A549 (cell line): ENCODE results near the gene CMPK1. TPM values are rescaled to one million over a fixed set of nuclear protein-coding genes. Genes with fewer than 3 reads are reported as not detected.

Experiments
- ATAC-seq, 2 experiments: fragments of 200-7000 bp in 1 of 2; fragments of >200 bp in 1 of 2; cut with Nextera tagmentation in 1 of 2; cut with Tn5 transposase in 1 of 2; 3 replicates each; pipeline versions ENCODE4 v1.8.0 to v1.9.1; 2018 to 2020; ENCODE audit warnings: mild to moderate bottlenecking in 1 of 2, moderate library complexity in 1 of 2
- CTCF ChIA-PET: fragments of 300-600 bp; sonication (Branson Sonifier 250); formaldehyde crosslinking; extraction: SDS; loops from one replicate; lab custom pipeline; 2021; ENCODE audit warnings: antibody characterized with exemption, inconsistent platforms; lab: Yijun Ruan, JAX
- POLR2A ChIA-PET: fragments of 350-600 bp; formaldehyde crosslinking; extraction: SDS; loops from one replicate; lab custom pipeline; 2021; ENCODE audit warnings: antibody characterized with exemption, inconsistent platforms; lab: Yijun Ruan, JAX
- DNase-seq, 2 experiments: peaks; one replicate each; pipeline versions ENCODE4 v3.0.0 to v3.0.0-alpha.2; 2011 to 2016; ENCODE audit warnings: low read depth in 1 of 2, low spot score in 1 of 2
- FAIRE-seq: peaks from 2 replicates; lab custom pipeline; 2011; peaks lifted over from hg19 to GRCh38; lab: Jason Lieb, UNC
- H3K27ac ChIP-seq, 2 experiments: fragments of >200 bp; sonication (Bioruptor Twin); formaldehyde crosslinking; 3 replicates each; pipeline ENCODE4 v1.5.1; 2016 to 2017
- H3K4me1 ChIP-seq: fragments of >200 bp; sonication (Bioruptor Twin); formaldehyde crosslinking; 3 replicates; pipeline ENCODE4 v1.6.1; 2016
- H3K4me2 ChIP-seq: fragments of >200 bp; sonication (Bioruptor Twin); formaldehyde crosslinking; 3 replicates; pipeline ENCODE4 v1.6.1; 2016
- H3K4me3 ChIP-seq: fragments of >200 bp; sonication (Bioruptor Twin); formaldehyde crosslinking; 3 replicates; pipeline ENCODE4 v1.5.1; 2016
- H3K9me3 ChIP-seq: fragments of >200 bp; sonication (Bioruptor Twin); formaldehyde crosslinking; 3 replicates; pipeline ENCODE4 v1.6.1; 2016
- CBX2 ChIP-seq: fragments of 200-600 bp; sonication (generic); IDR thresholded peaks from 2 replicates; pipeline ENCODE4 v1.6.1; 2016; ENCODE audit warnings: low read depth, mild to moderate bottlenecking, borderline replicate concordance
- CBX8 ChIP-seq: fragments of 200-600 bp; sonication (generic); IDR thresholded peaks from 2 replicates; pipeline ENCODE4 v1.6.1; 2016
- FOSB ChIP-seq: fragments of 250-450 bp; sonication (Bioruptor Pico); IDR thresholded peaks from 2 replicates; pipeline ENCODE4 v1.5.0; 2020; ENCODE audit warnings: mild to moderate bottlenecking, moderate library complexity
- FOSL2 ChIP-seq, 2 experiments: fragments of 450-650 bp in 1 of 2; fragments of >200 bp in 1 of 2; sonication (Bioruptor Twin) in 1 of 2; formaldehyde crosslinking; IDR thresholded peaks; 2 replicates each; pipeline versions ENCODE4 v1.5.0 to v1.6.1; 2016 to 2020; ENCODE audit warnings: mild to moderate bottlenecking in 1 of 2, moderate library complexity in 1 of 2
- GATA3 ChIP-seq: IDR thresholded peaks from 2 replicates; pipeline ENCODE4 v1.6.1; 2012; ENCODE audit warnings: borderline replicate concordance
- HDAC2 ChIP-seq: fragments of 200-600 bp; sonication (generic); IDR thresholded peaks from 2 replicates; pipeline ENCODE4 v1.6.1; 2016
- HEYL ChIP-seq: fragments of 250-450 bp; sonication (Bioruptor Pico); IDR thresholded peaks from 2 replicates; pipeline ENCODE4 v1.8.0; 2021; ENCODE audit warnings: mild to moderate bottlenecking, moderate library complexity
- HOXA7 ChIP-seq: fragments of 250-450 bp; sonication (Bioruptor Pico); IDR thresholded peaks from 2 replicates; pipeline ENCODE4 v1.5.0; 2020; ENCODE audit warnings: mild to moderate bottlenecking, moderate library complexity
- HOXB5 ChIP-seq: fragments of 250-450 bp; sonication (Bioruptor Pico); IDR thresholded peaks from 2 replicates; pipeline ENCODE4 v1.5.0; 2020; ENCODE audit warnings: mild to moderate bottlenecking, moderate library complexity
- KDM5A ChIP-seq: fragments of 200-600 bp; sonication (generic); IDR thresholded peaks from 2 replicates; pipeline ENCODE4 v1.6.1; 2016; ENCODE audit warnings: antibody characterized with exemption, mild to moderate bottlenecking
- NFE2L2 ChIP-seq: fragments of 150-350 bp; conservative IDR thresholded peaks from 2 replicates; pipeline ENCODE4 v1.6.1; 2014; ENCODE audit warnings: low read length
- POLR2AphosphoS2 ChIP-seq: conservative IDR thresholded peaks from 2 replicates; pipeline ENCODE4 v1.6.1; 2012; ENCODE audit warnings: low read length, improper control_type of control experiment, inconsistent platforms
- SREBF2 ChIP-seq: fragments of 450-650 bp; IDR thresholded peaks from 2 replicates; pipeline ENCODE4 v1.6.1; 2014; ENCODE audit warnings: mild to moderate bottlenecking, moderate library complexity
- TFCP2L1 ChIP-seq: fragments of 250-450 bp; sonication (Bioruptor Pico); IDR thresholded peaks from 2 replicates; pipeline ENCODE4 v1.5.0; 2021; ENCODE audit warnings: mild to moderate bottlenecking
- TP53 ChIP-seq: fragments of 250-450 bp; sonication (Bioruptor Pico); IDR thresholded peaks from 2 replicates; pipeline ENCODE4 v1.5.0; 2021; ENCODE audit warnings: mild to moderate bottlenecking, moderate library complexity
- ZNF302 ChIP-seq: fragments of 250-450 bp; sonication (Bioruptor Pico); IDR thresholded peaks from 2 replicates; pipeline ENCODE4 v1.9.0; 2021; ENCODE audit warnings: inconsistent platforms, mild to moderate bottlenecking, moderate library complexity
- WGBS: methylation state at CpG from one replicate; pipeline ENCODE4 v1.1.6; 2017; ENCODE audit errors: missing lambda C conversion rate; 5-methylcytosine and 5-hydroxymethylcytosine counted together
- polyA plus RNA-seq, 4 experiments: library from polyadenylated mRNA; depleted of rRNA in 3 of 4; stranded (reverse); fragments of >200 nt; fragmentation: RNase III in 1 of 4; extraction: RNeasy Plus Mini Kit Qiagen cat#74134 plus additional on column Dnase treatment in 1 of 4; gene quantifications; 2 replicates in 3 of 4; 3 replicates in 1 of 4; pipeline ENCODE4 v1.2.3, GENCODE V29; 2011 to 2017
- TF ChIP-seq, protein P1 (sequence below): fragments of 250-450 bp; sonication (Bioruptor Pico); IDR thresholded peaks from 2 replicates; pipeline ENCODE4 v1.5.0; 2021; ENCODE audit warnings: mild to moderate bottlenecking, moderate library complexity, borderline replicate concordance
- TF ChIP-seq, protein P2 (sequence below): fragments of >200 bp; sonication (Bioruptor Twin); formaldehyde crosslinking; IDR thresholded peaks from 3 replicates; pipeline ENCODE4 v1.5.1; 2016
- TF ChIP-seq, protein P3 (sequence below): fragments of 250-450 bp; sonication (Bioruptor Pico); IDR thresholded peaks from 2 replicates; pipeline ENCODE4 v1.5.0; 2020; ENCODE audit warnings: low read depth, mild to moderate bottlenecking, moderate library complexity
- TF ChIP-seq, protein P4 (sequence below): IDR thresholded peaks from 2 replicates; pipeline ENCODE4 v1.6.1; 2012
- TF ChIP-seq, protein P5 (sequence below): IDR thresholded peaks from 2 replicates; pipeline ENCODE4 v1.6.1; 2012

Gene CMPK1
- polyA plus RNA-seq, 2 of the 4 experiments (the other 2 are of a cell fraction), result 89.3 to 103 TPM

DNA sequence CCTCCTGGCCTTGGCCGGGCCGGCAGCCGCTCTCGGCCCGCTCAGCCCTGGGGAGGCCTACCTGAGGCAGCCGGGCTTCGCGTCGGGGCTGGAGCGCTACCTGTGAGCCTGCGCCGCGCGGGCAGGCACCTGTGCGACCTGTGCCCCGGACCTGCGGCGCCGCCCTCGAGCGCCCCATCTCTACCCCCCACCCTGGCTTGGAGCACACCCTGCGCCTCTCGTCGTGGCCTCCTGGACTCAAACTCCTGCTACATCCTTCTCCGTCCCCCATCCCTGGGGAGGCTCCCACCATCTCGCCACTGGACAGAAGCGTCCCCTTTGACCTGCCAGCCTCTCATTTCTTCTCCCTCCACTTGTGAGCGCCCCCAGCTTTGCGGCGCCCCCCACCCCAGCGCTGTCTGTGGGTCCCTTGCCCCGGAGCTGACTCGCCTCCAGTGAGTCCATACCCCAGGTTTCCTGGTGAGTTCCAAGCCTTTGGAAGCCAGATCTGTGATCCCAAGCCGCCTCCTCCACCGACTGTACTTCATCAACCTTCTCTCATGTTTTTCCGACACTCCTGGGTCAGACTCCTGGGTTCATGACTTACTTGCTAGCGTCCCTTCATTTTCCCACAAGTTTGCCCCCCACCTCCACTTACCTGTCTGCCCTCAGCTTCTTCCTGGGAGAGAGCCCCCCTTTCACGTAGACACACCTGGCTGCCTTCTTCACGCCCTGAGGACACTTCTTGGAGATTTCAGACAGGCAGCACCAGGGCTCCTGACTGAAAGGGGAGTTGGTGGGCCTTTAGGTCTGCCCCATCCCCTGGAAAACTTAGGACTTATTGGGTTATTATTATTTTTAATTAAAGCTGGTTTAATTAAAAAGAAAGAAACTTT, 83.8 kb downstream of the CMPK1 start:
- TF ChIP-seq HDAC2 (no peak), ZNF302 (CRISPR knock-in tag) (no peak), SREBF2 (no peak), FOSL2 (IDR thresholded peaks at IDR 0.05) (no peak), FOSL2 (CRISPR knock-in tag; IDR thresholded peaks at IDR 0.05) (no peak), FOSB (CRISPR knock-in tag) (no peak), HOXA7 (CRISPR knock-in tag) (no peak), TFCP2L1 (CRISPR knock-in tag) (no peak), CBX8 (no peak), KDM5A (no peak), POLR2AphosphoS2 (no peak)
- TF ChIP-seq, protein P1, sequence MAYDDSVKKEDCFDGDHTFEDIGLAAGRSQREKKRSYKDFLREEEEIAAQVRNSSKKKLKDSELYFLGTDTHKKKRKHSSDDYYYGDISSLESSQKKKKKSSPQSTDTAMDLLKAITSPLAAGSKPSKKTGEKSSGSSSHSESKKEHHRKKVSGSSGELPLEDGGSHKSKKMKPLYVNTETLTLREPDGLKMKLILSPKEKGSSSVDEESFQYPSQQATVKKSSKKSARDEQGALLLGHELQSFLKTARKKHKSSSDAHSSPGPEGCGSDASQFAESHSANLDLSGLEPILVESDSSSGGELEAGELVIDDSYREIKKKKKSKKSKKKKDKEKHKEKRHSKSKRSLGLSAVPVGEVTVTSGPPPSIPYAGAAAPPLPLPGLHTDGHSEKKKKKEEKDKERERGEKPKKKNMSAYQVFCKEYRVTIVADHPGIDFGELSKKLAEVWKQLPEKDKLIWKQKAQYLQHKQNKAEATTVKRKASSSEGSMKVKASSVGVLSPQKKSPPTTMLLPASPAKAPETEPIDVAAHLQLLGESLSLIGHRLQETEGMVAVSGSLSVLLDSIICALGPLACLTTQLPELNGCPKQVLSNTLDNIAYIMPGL (CRISPR knock-in tag), result no peak
- TF ChIP-seq, protein P2, sequence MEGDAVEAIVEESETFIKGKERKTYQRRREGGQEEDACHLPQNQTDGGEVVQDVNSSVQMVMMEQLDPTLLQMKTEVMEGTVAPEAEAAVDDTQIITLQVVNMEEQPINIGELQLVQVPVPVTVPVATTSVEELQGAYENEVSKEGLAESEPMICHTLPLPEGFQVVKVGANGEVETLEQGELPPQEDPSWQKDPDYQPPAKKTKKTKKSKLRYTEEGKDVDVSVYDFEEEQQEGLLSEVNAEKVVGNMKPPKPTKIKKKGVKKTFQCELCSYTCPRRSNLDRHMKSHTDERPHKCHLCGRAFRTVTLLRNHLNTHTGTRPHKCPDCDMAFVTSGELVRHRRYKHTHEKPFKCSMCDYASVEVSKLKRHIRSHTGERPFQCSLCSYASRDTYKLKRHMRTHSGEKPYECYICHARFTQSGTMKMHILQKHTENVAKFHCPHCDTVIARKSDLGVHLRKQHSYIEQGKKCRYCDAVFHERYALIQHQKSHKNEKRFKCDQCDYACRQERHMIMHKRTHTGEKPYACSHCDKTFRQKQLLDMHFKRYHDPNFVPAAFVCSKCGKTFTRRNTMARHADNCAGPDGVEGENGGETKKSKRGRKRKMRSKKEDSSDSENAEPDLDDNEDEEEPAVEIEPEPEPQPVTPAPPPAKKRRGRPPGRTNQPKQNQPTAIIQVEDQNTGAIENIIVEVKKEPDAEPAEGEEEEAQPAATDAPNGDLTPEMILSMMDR, result no peak
- Histone ChIP-seq H3K4me1 (no peaks in the 10 kb centered on the region), H3K9me3 (no peaks in the 10 kb centered on the region), H3K27ac (no peak overlapping the region; a peak in 1 of 6 replicates), H3K4me3 (no peak overlapping the region; the same call in 2 of the 3 replicates), H3K4me2 (peak overlapping the region; percentile 78; the same call in 2 of the 3 replicates)
- no peak for ATAC-seq
- no peak for FAIRE-seq
- ChIA-PET POLR2A (no interaction called here), CTCF (interaction anchor here (0.9 to 2.1 kb wide), 3 partner anchors 20 to 309 kb away, joined by 3 to 11 read pairs (median 8); partner anchors contain the start of gene FOXD2)
- DNase-seq, result no peak
- WGBS, result over 99% methylated on average over 17 of the region's 39 CpGs

DNA sequence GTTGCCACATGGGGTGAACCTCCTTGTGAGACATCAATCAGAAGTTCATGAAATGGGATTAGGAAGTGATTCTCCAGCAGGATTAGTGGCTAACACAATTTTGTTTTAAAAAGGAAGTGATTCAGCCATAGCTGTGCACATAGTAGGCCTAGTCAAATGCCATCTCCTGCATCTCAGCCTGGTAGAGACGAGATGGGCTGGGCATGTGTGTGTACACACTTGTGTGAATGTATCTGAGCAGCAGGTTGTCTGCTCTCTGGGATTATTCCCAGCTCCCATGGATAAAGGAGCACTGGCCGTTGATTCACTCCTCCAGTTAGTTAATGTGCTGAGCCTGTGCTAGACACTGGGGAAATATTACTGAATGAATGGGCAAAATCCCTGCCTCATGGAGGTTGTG, 84.5 kb downstream of the CMPK1 start:
- CTCF ChIA-PET, result interaction anchor here (0.9 to 2.1 kb wide), 4 partner anchors 20 to 308 kb away, joined by 3 to 11 read pairs (median 6); partner anchors contain the start of gene FOXD2

More for the DNA sequence above, 84.5 kb downstream of the CMPK1 start:
- Histone ChIP-seq H3K9me3 (no peaks in the 10 kb centered on the region), H3K4me1 (no peaks in the 10 kb centered on the region), H3K27ac (no peak overlapping the region), H3K4me2 (no peak overlapping the region), H3K4me3 (no peak overlapping the region)
- no peak for FAIRE-seq
- TF ChIP-seq, protein P3, sequence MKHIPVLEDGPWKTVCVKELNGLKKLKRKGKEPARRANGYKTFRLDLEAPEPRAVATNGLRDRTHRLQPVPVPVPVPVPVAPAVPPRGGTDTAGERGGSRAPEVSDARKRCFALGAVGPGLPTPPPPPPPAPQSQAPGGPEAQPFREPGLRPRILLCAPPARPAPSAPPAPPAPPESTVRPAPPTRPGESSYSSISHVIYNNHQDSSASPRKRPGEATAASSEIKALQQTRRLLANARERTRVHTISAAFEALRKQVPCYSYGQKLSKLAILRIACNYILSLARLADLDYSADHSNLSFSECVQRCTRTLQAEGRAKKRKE (CRISPR knock-in tag), result no peak
- no peak for TF ChIP-seq HOXB5 (CRISPR knock-in tag)
- no peak for TF ChIP-seq GATA3
- TF ChIP-seq, protein P4, sequence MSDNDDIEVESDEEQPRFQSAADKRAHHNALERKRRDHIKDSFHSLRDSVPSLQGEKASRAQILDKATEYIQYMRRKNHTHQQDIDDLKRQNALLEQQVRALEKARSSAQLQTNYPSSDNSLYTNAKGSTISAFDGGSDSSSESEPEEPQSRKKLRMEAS, result no peak
- TF ChIP-seq TP53 (CRISPR knock-in tag), result no peak
- TF ChIP-seq, protein P5, sequence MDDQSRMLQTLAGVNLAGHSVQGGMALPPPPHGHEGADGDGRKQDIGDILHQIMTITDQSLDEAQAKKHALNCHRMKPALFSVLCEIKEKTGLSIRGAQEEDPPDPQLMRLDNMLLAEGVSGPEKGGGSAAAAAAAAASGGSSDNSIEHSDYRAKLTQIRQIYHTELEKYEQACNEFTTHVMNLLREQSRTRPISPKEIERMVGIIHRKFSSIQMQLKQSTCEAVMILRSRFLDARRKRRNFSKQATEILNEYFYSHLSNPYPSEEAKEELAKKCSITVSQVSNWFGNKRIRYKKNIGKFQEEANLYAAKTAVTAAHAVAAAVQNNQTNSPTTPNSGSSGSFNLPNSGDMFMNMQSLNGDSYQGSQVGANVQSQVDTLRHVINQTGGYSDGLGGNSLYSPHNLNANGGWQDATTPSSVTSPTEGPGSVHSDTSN, result no peak
- no peak for TF ChIP-seq NFE2L2
- TF ChIP-seq HEYL (CRISPR knock-in tag), result no peak
- TF ChIP-seq HDAC2, result no peak
- TF ChIP-seq CBX2, result no peak
- 70% methylated on average over 2 of the region's 2 CpGs for WGBS
- no peak for DNase-seq
- ATAC-seq, result no peak
- POLR2A ChIA-PET, result no interaction called here
